ENCODE measurements around the gene CYP2D6. TPM values are rescaled to one million over a fixed set of nuclear protein-coding genes. Genes with fewer than 3 reads are reported as not detected.

Gene CYP2D6
- total RNA-seq, 1 experiment from 2014 or later, result 2.0 TPM

DNA sequence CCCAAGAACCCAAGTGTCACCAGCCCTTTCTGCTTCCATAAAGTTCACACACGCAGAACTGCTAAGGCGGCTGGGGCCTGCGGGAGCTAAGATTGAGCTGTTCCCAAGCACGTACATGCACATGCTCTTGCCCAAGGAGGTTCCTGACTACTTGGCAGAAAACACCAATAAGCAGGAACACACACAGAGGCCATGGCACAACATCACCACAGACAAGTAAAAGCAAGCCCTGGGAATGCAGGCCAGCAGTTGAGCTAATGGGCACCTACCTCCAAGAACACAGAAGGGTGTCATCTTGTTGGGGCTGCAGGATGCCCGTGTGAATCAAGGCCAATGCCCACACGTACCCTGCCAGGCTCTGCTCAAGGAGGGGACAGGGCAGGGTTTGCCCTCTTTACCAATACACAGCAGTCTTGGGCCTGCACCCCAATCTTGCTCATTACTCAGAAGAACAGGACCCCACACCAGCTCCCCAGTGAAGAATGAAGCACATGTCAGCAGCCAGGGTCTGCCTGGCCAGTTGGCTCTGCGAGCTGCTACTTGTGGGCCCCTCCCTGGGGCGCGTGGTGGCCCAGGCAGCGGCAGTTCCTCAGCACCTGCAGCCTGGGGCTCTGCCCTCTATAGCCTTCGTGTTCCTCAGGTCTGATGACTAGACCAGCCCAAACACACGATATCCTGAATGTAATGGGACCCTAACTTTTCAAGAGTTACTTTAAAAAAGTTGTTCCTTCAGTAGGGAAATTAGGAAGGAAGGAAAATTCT is 32.3 kb upstream of the CYP2D6 start:
- H3K27ac Mint-ChIP-seq (ENCODE audit: low read depth, unreplicated experiment), result peak overlapping the region; percentile 31
- no peaks in the 10 kb centered on the region for H3K9me3 Mint-ChIP-seq (ENCODE audit: unreplicated experiment)
- ChIA-PET CTCF (interaction anchor here (0.7 to 2.1 kb wide), 6 partner anchors 16 to 275 kb away, joined by 3 to 11 read pairs (median 4); partner anchors contain the start of gene NDUFA6), POLR2A (interaction anchor here (0.5 to 2.0 kb wide), 5 partner anchors 72 to 281 kb away, joined by 3 to 7 read pairs (median 4); partner anchors contain the start of genes NDUFA6 and SMDT1)
- no peak overlapping the region for H3K4me3 Mint-ChIP-seq (ENCODE audit: unreplicated experiment)
- no peaks in the 10 kb centered on the region for H3K27me3 Mint-ChIP-seq (ENCODE audit: insufficient read depth, unreplicated experiment)
- peaks cover 5% of the 10 kb centered on the region for H3K4me1 Mint-ChIP-seq (ENCODE audit: insufficient read depth, unreplicated experiment)
- intact Hi-C loops (cut with micrococcal nuclease), result no loop called here
- no TSS peak for BruUV-seq (replicated peaks)
- H3K36me3 Mint-ChIP-seq (ENCODE audit: insufficient read depth, unreplicated experiment), result peaks cover 30% of the 10 kb centered on the region
- TF ChIP-seq, protein P1, sequence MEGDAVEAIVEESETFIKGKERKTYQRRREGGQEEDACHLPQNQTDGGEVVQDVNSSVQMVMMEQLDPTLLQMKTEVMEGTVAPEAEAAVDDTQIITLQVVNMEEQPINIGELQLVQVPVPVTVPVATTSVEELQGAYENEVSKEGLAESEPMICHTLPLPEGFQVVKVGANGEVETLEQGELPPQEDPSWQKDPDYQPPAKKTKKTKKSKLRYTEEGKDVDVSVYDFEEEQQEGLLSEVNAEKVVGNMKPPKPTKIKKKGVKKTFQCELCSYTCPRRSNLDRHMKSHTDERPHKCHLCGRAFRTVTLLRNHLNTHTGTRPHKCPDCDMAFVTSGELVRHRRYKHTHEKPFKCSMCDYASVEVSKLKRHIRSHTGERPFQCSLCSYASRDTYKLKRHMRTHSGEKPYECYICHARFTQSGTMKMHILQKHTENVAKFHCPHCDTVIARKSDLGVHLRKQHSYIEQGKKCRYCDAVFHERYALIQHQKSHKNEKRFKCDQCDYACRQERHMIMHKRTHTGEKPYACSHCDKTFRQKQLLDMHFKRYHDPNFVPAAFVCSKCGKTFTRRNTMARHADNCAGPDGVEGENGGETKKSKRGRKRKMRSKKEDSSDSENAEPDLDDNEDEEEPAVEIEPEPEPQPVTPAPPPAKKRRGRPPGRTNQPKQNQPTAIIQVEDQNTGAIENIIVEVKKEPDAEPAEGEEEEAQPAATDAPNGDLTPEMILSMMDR (IDR thresholded peaks at IDR 0.05; ENCODE audit: unreplicated experiment), result no peak
- DNase-seq (ENCODE audit: unreplicated experiment), result peak; percentile 75

DNA sequence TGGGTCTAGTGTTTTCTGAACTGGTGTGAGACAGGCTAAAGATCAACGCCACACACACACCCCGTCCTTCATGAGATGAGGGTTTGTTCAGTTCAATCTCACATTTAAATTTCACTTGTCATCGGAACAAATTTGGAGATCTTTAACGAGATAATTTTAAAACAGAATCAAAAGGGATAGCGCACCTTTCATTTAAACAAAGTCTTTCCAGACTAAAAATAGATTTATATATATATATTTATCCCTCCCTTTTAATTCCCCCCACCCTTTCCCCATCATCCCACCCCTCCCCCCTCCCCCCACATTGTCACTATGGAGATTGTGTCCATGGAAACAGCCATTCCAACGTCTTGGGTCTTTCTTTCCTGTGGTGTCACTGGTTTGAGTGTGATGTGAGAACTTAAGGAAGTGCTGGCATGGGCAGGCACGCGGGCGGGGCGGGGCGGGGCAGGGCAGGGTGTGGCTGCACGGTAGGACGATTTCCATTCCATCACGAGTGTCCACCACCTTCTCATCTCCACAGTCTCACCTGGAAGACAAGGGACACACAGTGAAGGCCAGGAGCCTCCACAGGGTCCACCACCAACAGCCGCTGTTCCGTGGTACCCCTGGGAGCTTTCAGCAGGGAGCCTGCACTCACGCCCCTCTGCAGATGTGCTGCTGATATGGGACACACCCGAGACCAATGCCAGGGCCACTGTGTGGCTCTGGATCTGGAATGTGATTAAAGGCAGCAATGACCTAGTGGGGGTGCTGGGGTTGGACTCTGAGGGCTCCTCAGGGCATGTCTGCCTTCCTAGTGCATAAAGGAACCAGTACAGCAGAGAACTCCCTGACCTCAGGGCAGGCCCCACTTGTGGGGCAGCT is 30.5 kb upstream of the CYP2D6 start:
- Mint-ChIP-seq H3K36me3 (ENCODE audit: insufficient read depth, unreplicated experiment) (peaks cover 31% of the 10 kb centered on the region), H3K4me3 (ENCODE audit: unreplicated experiment) (no peak overlapping the region), H3K27ac (ENCODE audit: low read depth, unreplicated experiment) (no peak overlapping the region), H3K4me1 (ENCODE audit: insufficient read depth, unreplicated experiment) (peaks cover 12% of the 10 kb centered on the region), H3K27me3 (ENCODE audit: insufficient read depth, unreplicated experiment) (no peaks in the 10 kb centered on the region), H3K9me3 (ENCODE audit: unreplicated experiment) (no peaks in the 10 kb centered on the region)
- intact Hi-C loops (cut with micrococcal nuclease), result no loop called here
- BruUV-seq (replicated peaks), result no TSS peak
- TF ChIP-seq, protein P1 (IDR thresholded peaks at IDR 0.05; ENCODE audit: unreplicated experiment), result no peak
- ChIA-PET CTCF (no interaction called here), POLR2A (no interaction called here)
- DNase-seq (ENCODE audit: unreplicated experiment), result peak; percentile 14

DNA sequence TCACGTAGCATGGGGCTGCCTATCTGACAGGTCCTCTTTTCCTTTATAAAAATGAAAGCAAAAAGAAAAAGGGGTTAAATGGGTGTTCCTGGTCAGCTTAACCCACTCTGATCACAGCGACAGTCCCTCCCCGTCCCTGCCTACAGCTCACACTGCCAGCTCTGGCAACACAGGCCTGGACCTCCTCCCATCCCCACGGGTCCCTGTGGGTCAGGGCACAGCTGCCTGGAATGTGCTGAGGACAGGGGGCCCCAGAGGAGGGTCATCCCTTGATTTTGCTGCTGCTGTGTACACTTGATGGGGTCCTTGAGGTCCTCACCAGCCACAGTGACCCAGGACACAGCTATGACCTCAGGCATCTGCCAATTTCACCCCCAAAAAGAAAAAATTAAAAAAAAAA is 29.6 kb upstream of the CYP2D6 start:
- Mint-ChIP-seq H3K4me3 (ENCODE audit: unreplicated experiment) (no peak overlapping the region), H3K27me3 (ENCODE audit: insufficient read depth, unreplicated experiment) (no peaks in the 10 kb centered on the region), H3K36me3 (ENCODE audit: insufficient read depth, unreplicated experiment) (peaks cover 31% of the 10 kb centered on the region), H3K9me3 (ENCODE audit: unreplicated experiment) (no peaks in the 10 kb centered on the region), H3K27ac (ENCODE audit: low read depth, unreplicated experiment) (no peak overlapping the region), H3K4me1 (ENCODE audit: insufficient read depth, unreplicated experiment) (peaks cover 12% of the 10 kb centered on the region)
- CTCF ChIA-PET, result interaction anchor here (0.6 kb wide), 1 partner anchor 283 kb away, joined by 4 read pairs; no protein-coding TSS in a partner anchor
- intact Hi-C loops (cut with micrococcal nuclease), result no loop called here
- POLR2A ChIA-PET, result no interaction called here
- DNase-seq (ENCODE audit: unreplicated experiment), result no peak
- TSS peak; percentile 64 for BruUV-seq (replicated peaks)
- TF ChIP-seq, protein P1 (IDR thresholded peaks at IDR 0.05; ENCODE audit: unreplicated experiment), result no peak

Measured in MCF 10A (cell line).